HepG2 (cell line): ENCODE results near the gene TMEM225B. TPM values are rescaled to one million over a fixed set of nuclear protein-coding genes. Genes with fewer than 3 reads are reported as not detected.

ENCODE experiments used
- ARID2 ChIP-seq: sonication (generic); formaldehyde crosslinking; IDR thresholded peaks from 2 replicates; pipeline ENCODE4 v1.8.1; 2022; ENCODE audit warnings: mild to moderate bottlenecking, missing genetic modification reagents, borderline replicate concordance
- ATRX ChIP-seq: sonication (generic); formaldehyde crosslinking; IDR thresholded peaks from 2 replicates; pipeline ENCODE4 v1.4.0; 2020; ENCODE audit warnings: missing genetic modification reagents, borderline replicate concordance
- CENPBD1 ChIP-seq: sonication (generic); formaldehyde crosslinking; IDR thresholded peaks from 2 replicates; pipeline ENCODE4 v1.8.0; 2022; ENCODE audit warnings: missing genetic modification reagents, low read depth, mild to moderate bottlenecking, borderline replicate concordance
- FOXO4 ChIP-seq: sonication (generic); formaldehyde crosslinking; conservative IDR thresholded peaks from 2 replicates; pipeline ENCODE4 v1.8.1; 2023; ENCODE audit warnings: missing genetic modification reagents
- GLI4 ChIP-seq: sonication (generic); formaldehyde crosslinking; IDR thresholded peaks from 2 replicates; pipeline ENCODE4 v1.5.1; 2020; ENCODE audit warnings: missing genetic modification reagents, mild to moderate bottlenecking, moderate library complexity, borderline replicate concordance
- GMEB2 ChIP-seq: IDR thresholded peaks from 2 replicates; pipeline ENCODE4 v1.6.1; 2016; ENCODE audit warnings: missing biosample characterization, missing genetic modification reagents, low read depth
- HNRNPH1 ChIP-seq: fragments of 200-400 bp; formaldehyde crosslinking; optimal IDR thresholded peaks from 2 replicates; pipeline ENCODE3; 2017; ENCODE audit warnings: mild to moderate bottlenecking, low read depth, low read length
- SKIL ChIP-seq: sonication (generic); formaldehyde crosslinking; IDR thresholded peaks from 2 replicates; pipeline ENCODE4 v1.8.0; 2022; ENCODE audit warnings: missing genetic modification reagents, mild to moderate bottlenecking, moderate library complexity, borderline replicate concordance
- SMAD9 ChIP-seq: sonication (generic); formaldehyde crosslinking; IDR thresholded peaks from 2 replicates; pipeline ENCODE4 v1.5.1; 2020; ENCODE audit warnings: mild to moderate bottlenecking, missing genetic modification reagents
- ZBTB14 ChIP-seq: sonication (generic); formaldehyde crosslinking; IDR thresholded peaks from 2 replicates; pipeline ENCODE4 v1.4.0; 2020; ENCODE audit warnings: missing genetic modification reagents
- ZNF234 ChIP-seq: sonication (generic); formaldehyde crosslinking; conservative IDR thresholded peaks from 2 replicates; pipeline ENCODE4 v1.5.1; 2020; ENCODE audit warnings: mild to moderate bottlenecking, missing genetic modification reagents
- ZNF678 ChIP-seq: sonication (generic); formaldehyde crosslinking; IDR thresholded peaks from 2 replicates; pipeline ENCODE4 v1.4.0; 2020; ENCODE audit warnings: mild to moderate bottlenecking, missing genetic modification reagents
- polyA plus RNA-seq, 8 experiments: library from polyadenylated mRNA; depleted of rRNA in 3 of 8; stranded (reverse) in 7 of 8; unstranded in 1 of 8; fragments of >200 nt; fragmentation: Illumina TruSeq in 4 of 8; extraction: Trizol in 4 of 8; gene quantifications; 2 replicates each; pipeline versions ENCODE4 v1.2.1 to v1.2.3, GENCODE V29; 2011 to 2016; ENCODE audit warnings: low read depth in 4 of 8, missing spikeins in 1 of 8, mixed read lengths in 1 of 8; ENCODE audit not compliant: insufficient read depth in 1 of 8
- total RNA-seq, 5 experiments: library from RNA; depleted of rRNA; stranded (reverse); fragments of >200 nt; fragmentation: Illumina TruSeq; extraction: Trizol; gene quantifications; 2 replicates each; pipeline ENCODE4 v1.2.3, GENCODE V29; 2016; ENCODE audit warnings: low read depth in 1 of 5
- TF ChIP-seq, protein P1 (sequence below): sonication (generic); formaldehyde crosslinking; IDR thresholded peaks from 2 replicates; pipeline ENCODE4 v1.4.0; 2020; ENCODE audit warnings: missing genetic modification reagents

The TMEM225B gene
- total and polyA plus RNA-seq, 2 of the 13 experiments (the other 11 are each of a cell fraction or from before 2014, with no cell fraction given) = 0.78 to 0.95 TPM

DNA sequence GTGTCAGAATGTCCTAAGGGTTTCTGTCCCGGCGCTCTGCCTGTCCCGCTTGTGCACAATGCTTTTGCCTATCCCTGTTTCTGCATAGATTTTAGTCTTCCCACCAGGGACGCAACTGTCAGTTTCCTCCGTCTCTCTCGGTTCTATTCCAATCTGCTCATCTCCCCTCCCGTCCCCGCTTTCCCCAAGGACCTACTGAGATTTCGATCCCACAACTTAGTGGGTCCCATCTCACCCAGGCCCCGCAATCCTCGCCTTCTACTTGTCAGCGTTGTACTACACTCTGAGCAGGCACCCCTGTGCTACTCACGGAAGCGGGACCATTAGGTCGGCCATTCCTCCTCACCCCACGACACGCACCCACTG, 40.1 kb upstream of the TMEM225B start (continued):
- TF ChIP-seq, protein P1, sequence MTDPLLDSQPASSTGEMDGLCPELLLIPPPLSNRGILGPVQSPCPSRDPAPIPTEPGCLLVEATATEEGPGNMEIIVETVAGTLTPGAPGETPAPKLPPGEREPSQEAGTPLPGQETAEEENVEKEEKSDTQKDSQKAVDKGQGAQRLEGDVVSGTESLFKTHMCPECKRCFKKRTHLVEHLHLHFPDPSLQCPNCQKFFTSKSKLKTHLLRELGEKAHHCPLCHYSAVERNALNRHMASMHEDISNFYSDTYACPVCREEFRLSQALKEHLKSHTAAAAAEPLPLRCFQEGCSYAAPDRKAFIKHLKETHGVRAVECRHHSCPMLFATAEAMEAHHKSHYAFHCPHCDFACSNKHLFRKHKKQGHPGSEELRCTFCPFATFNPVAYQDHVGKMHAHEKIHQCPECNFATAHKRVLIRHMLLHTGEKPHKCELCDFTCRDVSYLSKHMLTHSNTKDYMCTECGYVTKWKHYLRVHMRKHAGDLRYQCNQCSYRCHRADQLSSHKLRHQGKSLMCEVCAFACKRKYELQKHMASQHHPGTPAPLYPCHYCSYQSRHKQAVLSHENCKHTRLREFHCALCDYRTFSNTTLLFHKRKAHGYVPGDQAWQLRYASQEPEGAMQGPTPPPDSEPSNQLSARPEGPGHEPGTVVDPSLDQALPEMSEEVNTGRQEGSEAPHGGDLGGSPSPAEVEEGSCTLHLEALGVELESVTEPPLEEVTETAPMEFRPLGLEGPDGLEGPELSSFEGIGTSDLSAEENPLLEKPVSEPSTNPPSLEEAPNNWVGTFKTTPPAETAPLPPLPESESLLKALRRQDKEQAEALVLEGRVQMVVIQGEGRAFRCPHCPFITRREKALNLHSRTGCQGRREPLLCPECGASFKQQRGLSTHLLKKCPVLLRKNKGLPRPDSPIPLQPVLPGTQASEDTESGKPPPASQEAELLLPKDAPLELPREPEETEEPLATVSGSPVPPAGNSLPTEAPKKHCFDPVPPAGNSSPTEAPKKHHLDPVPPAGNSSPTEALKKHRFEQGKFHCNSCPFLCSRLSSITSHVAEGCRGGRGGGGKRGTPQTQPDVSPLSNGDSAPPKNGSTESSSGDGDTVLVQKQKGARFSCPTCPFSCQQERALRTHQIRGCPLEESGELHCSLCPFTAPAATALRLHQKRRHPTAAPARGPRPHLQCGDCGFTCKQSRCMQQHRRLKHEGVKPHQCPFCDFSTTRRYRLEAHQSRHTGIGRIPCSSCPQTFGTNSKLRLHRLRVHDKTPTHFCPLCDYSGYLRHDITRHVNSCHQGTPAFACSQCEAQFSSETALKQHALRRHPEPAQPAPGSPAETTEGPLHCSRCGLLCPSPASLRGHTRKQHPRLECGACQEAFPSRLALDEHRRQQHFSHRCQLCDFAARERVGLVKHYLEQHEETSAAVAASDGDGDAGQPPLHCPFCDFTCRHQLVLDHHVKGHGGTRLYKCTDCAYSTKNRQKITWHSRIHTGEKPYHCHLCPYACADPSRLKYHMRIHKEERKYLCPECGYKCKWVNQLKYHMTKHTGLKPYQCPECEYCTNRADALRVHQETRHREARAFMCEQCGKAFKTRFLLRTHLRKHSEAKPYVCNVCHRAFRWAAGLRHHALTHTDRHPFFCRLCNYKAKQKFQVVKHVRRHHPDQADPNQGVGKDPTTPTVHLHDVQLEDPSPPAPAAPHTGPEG (CRISPR knock-in tag) = no peak
- TF ChIP-seq CENPBD1 (no peak), ARID2 (CRISPR knock-in tag) (no peak), SMAD9 (no peak), ATRX (CRISPR knock-in tag) (no peak), GLI4 (CRISPR knock-in tag) (0 out of 2 replicates have a peak, but pooled peaks have one; percentile 6), ZNF234 (CRISPR knock-in tag) (no peak), SKIL (CRISPR knock-in tag) (0 out of 2 replicates have a peak, but pooled peaks have one; percentile 27), ZBTB14 (CRISPR knock-in tag) (no peak), ZNF678 (CRISPR knock-in tag) (no peak), FOXO4 (CRISPR knock-in tag) (no peak), HNRNPH1 (no peak), GMEB2 (CRISPR knock-in tag) (no peak)
